GM18517 (cell line): ENCODE data around the gene VPS26A.
"Not testable (repeated sequence)": the region's sequence is repeated elsewhere in the genome, so short reads cannot be mapped to it uniquely, and the experiment has no call there.

Source experiments
- ATAC-seq: cut with Tn5 transposase; IDR thresholded peaks from one replicate; pipeline ENCODE4 v1.9.1; 2021; ENCODE audit warnings: mild to moderate bottlenecking, moderate library complexity; ENCODE audit not compliant: unreplicated experiment

VPS26A gene

GRCh38 chr10:69175326-69175725 is 51.3 kb downstream of the VPS26A start:
- not testable (repeated sequence) for ATAC-seq

DNA sequence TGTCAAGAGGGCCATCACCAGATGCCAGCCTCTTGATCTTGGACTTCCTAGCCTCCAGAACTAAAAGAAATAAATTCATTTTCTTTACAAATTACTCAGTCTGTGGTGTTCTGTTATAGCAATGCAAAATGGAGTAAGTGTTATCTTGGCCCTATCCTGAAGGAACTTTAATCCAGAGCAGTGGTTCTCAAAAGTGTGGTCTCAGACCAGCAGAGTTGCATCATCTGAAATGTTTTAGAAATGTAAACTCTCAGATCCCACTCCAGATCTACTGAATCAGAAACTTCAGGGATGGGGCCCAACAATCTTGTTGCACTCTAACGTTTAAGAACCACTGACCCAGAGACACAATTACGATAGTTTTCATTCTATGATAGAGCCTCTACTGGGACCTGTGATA is 52.8 kb downstream of the VPS26A start:
- ATAC-seq = no peak

DNA sequence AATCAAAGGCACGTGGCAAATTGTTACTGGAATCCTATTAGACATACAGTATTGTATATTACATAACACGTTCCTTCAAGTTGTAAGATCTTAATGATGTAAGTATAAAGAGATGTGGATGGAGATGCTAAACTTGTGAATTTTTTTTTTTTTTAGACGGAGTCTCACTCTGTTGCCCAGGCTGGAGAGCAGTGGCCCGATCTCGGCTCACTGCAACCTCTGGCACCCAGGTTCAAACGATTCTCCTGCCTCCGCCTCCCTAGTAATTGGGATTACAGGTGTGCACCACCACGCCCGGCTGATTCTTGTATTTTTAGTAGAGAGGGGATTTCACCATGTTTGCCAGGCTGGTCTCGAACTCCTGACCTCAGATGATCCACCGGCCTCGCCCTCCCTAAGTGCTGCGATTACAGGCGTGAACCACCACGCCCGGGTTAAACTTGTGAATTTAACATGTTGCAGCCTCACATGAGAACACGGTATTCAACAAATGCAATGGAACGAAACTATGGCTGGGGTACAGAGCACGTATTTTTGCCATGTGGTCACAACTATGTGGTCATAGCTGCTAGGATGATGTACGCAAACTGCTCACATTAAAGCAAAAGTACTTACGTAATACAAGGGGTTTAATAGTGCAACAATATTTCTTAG is 55.2 kb downstream of the VPS26A start:
- ATAC-seq = peak; percentile 28

GRCh38 chr10:69179743-69180524 is 56.0 kb downstream of the VPS26A start, which contains the start of gene SUPV3L1:
Gene SUPV3L1 (plus strand): TSS chr10:69180234. CDS start chr10:69180292, 58 bp downstream.
- ATAC-seq = peak; percentile 77

DNA sequence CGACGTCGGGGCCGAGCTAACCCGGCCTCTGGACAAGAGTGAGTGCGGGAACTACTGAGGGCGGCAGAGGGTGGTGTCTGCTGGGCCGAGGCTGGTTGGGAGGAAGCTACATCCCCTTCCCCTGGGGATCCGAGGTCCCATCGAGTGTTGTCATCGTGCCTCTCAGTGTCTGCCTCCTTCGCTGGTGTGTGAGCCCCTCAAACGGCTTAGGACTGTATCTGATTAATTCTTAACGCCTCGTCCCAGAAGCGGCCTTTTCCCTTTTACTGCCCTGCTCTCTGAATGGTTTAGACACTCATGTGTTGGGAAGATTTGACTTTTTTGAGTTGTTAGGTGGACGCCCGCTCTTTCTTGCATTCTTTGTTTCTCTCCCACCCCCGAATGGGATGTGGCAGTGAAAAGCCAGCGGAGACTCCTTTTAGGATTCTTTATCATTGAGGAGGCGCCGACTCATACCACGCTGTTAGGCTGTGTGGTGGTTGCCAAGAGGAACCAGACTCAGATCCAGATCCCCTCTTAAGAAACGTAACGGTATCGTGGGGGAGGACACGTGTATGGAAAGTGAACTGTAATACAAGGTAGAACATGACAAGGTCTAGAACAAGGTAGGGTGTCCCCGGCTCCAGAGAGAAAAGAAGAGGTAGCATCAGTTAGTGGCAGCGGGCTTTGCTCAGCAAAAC is 56.7 kb downstream of the VPS26A start:
- ATAC-seq = no peak

- no peak for ATAC-seq
These were observed 57.5 kb downstream of the VPS26A start for GRCh38 chr10:69181433-69181832.

GRCh38 chr10:69182005-69182404 is 58.0 kb downstream of the VPS26A start:
- no peak for ATAC-seq

GRCh38 chr10:69186524-69186923 is 62.5 kb downstream of the VPS26A start:
- ATAC-seq = no peak

DNA sequence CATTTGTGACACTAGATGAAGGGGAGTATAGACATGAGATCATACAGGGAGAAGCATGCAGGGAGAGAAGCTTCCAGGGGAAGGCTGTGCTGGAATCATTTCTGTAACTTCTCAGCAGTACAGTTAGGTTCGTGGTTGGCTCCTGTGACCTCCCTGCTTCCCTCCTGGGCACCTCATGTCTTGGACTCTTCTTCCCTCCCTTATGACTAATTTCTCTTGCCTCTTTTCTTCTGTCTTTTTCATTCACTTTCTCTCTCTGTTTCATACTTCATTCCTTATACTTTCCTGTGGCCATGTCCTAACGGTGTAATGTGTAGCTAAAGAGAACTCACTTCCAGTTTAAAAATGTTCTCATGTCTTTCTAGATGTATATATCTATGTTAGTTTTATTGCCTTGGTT is 77.1 kb downstream of the VPS26A start:
- no peak for ATAC-seq

DNA sequence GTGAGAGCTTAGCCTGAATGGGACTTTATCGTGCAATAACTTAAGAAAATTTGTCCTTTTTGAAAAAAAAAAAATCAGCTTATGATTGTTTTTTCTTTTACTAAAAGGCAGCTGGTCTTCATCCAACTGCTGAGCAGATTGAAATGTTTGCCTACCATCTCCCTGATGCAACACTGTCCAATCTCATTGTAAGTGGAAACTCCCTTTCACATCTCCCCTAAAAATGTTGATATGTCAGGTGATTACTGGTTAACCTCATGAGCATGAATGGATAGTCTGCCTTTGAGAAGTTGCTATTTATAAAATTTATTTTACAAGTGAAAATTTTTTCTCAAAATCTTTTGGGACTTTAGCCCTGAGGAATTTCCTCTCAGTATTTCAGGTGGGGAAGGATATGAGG is 78.4 kb downstream of the VPS26A start:
- ATAC-seq = no peak

DNA sequence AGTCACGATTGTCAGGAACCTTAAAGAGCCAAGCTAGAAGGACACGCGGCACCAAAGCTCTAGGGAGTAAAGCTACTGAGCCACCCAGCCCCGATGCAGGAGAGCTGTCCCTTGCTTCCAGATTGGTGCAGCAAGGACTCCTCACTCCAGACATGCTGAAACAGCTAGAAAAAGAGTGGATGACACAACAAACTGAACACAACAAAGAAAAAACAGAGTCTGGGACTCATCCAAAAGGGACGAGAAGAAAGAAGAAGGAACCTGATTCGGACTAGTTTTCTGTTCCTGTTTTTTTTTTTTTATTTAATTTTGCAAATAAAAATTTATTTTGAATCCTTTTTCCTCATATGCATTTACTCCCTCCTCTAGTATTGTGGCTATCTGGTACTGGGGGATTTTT is 84.8 kb downstream of the VPS26A start:
- no peak for ATAC-seq

DNA sequence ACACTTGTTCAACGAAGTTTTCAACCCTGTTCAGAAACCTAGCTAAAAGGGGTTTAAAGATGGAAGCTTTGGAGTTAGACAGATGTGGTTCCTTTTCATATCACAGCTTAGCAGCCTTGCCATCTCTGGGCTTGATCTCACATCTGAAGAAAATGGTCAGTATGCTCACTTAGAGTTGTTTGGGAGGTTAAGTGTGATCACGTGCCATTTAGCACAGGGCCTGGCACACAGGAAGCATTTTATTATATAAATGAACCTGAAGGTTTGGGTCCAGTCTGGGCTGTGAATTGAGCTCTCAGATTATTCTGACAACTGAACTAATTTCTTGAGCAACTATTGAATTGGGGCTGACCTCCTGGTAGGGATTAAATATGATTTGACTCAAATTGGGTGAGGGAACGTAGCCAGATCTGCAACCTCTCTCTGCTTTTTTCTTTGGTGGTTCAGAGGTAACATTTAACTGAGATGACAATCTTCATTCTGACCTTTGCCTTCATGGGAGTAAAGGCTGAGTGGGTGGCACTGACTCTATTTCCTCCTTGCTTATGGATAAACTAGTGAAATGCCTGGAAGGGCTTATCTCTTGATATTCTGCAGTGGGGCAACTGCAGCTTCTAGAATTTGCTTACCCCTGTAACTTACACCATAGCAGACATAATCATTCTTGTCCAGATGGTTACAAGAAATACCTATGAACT is 86.0 kb downstream of the VPS26A start:
- ATAC-seq = no peak

GRCh38 chr10:69211104-69211503 is 87.1 kb downstream of the VPS26A start:
- no peak for ATAC-seq

DNA sequence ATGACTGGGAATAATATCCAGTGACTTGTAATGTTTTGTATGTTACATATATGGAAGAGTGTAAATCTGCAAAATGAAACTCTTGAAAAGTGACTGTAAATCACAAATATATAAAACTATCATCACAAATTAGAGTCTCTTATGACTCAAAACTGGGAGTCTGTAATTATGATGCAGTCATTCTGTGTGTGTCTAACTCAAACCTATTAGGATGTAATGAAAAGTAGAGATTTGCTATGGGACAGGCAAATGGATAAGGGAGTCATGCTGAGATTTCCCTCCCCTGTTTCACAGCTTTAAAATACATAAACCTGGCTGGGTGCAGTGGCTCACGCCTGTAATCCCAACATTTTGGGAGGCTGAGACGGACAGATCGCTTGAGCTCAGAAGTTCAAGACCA is 87.5 kb downstream of the VPS26A start:
- ATAC-seq = no peak

DNA sequence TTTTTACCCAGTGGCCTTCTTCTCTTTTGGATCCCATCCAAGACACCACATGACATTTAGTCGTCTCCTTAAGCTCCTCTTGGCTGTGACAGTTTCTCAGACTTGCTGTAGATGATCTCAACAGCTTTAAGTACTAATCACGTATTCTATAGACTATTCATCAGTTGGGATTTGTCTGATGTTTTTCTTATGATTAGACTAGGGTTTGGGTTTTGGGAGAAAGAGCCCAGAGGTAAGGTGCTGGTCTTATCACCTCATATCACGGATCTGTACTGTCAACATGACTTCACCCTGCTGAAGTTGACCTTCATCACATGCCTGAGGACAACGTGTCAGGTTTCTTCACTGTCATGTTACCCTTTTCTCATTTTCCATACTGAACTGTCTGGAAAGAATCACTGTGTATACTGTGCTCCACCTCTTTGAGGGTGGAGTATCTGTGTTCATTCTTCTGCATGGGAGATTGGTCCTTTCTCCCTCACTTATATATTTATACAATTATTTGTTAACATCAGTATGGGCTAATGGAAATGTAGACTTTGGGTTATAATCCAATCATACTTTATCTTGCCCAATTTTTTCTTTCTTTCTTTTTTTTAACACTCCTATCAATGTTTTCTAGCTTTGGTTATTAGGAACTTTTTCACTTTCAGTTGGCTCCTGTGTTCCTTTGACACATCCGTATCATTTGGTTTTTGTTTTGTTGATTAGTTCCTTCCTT is 89.8 kb downstream of the VPS26A start:
- ATAC-seq = no peak

DNA sequence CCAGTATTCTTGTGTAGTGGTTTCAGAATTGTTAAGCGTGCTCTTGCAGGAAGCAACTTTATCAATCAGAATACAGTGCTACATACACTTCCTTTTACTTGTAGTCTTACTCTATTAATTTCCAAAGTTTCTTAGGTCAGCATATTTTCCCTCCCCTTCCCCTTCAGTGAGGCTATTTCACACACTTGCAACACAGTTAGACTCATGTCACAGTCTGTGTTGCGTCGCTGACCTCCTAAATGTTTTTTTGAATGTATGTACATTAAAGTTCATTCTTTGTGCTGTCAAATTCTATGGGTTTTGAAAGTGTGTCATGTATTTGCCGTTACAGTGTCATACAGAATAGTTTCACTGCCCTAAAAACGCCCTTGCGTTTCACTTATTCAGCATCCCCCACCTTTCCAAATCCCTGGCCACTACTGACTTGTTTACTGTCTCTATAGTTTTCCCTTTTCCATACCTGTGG is 90.7 kb downstream of the VPS26A start:
- no peak for ATAC-seq

GRCh38 chr10:69215405-69216171 is 91.6 kb downstream of the VPS26A start:
- no peak for ATAC-seq

DNA sequence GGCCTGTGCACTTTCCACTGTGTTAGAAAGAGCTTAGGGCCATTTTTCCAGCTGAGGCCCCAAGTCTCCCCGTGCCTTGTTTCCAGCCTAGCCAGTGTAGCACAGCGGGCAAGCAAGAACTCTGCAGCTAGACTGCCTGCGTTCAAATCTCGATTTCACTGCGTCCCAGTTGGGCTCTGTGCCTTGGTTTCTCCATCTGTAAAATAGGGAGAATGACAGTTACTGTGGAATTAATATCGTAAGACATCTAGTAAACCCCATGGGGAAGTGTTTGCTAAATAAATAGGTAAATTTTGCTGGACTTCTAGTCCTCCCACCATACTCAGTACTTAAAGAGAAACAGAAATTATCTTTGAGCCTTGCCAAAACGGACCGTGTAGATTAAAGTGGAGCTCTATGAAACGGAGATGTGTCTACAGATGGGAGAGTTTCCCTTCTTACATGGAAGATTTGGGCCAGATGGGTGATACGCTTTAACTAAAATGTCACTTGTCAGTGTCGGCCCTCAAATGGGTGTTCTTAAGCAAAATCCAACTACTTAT is 92.7 kb downstream of the VPS26A start:
- ATAC-seq = no peak

- no peak for ATAC-seq
These were observed 93.3 kb downstream of the VPS26A start for GRCh38 chr10:69217119-69217754.
